GM19043 (cell line): ENCODE measurements around the gene MPL.

Source experiments
- ATAC-seq: cut with Tn5 transposase; IDR thresholded peaks from one replicate; pipeline ENCODE4 v1.9.1; 2021; ENCODE audit warnings: low read depth; ENCODE audit not compliant: unreplicated experiment

MPL gene

DNA sequence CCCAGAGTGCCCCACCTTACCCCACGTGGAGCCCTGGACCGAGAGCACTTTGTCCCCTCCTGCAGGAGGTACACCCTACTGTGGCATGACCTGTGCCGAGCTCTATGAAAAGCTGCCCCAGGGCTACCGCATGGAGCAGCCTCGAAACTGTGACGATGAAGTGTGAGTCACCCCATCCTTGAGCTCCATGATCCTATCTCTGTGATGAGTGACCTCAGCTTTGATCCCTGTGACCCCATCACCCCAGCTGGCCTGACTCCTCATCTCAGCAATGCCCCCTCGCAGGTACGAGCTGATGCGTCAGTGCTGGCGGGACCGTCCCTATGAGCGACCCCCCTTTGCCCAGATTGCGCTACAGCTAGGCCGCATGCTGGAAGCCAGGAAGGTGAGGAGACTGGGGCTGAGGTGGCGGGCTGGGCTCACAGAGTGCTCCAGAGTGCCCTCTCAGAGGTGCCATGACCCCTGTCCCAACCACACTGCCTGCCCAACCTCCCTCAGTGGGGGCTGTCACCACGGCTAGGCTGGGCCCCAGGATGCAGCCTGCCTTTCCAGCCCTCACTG, 16.2 kb upstream of the MPL start:
- ATAC-seq: no peak

DNA sequence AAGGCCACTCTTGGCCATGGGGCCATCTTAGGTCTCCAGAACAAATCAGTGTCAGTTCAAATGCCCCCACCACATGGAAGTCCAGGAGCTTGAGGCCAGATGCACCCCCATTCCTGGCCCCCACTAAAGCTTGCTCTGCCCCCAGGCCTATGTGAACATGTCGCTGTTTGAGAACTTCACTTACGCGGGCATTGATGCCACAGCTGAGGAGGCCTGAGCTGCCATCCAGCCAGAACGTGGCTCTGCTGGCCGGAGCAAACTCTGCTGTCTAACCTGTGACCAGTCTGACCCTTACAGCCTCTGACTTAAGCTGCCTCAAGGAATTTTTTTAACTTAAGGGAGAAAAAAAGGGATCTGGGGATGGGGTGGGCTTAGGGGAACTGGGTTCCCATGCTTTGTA, 15.1 kb upstream of the MPL start:
- ATAC-seq: no peak

DNA sequence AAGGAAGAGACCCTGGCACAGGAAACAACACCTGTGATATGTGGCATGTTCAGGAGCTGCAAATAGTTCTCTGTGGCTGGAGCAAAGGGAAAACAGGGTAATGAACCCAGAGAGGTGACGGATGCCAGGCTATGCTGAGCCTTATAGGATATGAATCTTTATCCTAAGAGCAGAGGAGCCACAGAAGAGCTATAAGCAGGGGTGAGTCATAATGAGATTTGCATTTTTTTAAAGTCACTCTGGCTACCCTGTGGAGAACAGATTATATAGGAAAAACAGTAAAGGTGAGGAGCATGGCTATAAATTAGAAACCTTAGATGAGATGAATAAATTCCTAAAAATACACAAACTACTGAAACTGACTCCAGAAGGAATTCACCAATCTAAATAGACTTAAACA, 12.8 kb upstream of the MPL start:
- ATAC-seq: no peak

DNA sequence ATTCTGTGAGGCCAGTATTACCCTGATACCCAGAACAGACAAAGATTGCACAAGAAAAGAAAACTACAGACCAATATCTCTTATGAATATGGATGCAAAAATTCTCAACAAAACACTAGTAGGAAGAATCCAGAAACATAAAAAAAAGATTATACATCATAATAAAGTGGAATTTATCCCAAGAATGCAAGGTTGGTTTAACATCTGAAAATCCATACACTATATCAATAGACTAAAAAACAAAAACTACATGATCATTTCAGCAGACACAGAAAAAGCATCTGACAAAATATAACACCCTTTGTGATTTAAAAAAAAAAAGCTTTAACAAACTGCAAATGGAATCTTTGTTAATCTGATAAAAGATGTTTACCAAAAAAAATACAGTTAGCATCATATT, 12.2 kb upstream of the MPL start:
- no peak for ATAC-seq

DNA sequence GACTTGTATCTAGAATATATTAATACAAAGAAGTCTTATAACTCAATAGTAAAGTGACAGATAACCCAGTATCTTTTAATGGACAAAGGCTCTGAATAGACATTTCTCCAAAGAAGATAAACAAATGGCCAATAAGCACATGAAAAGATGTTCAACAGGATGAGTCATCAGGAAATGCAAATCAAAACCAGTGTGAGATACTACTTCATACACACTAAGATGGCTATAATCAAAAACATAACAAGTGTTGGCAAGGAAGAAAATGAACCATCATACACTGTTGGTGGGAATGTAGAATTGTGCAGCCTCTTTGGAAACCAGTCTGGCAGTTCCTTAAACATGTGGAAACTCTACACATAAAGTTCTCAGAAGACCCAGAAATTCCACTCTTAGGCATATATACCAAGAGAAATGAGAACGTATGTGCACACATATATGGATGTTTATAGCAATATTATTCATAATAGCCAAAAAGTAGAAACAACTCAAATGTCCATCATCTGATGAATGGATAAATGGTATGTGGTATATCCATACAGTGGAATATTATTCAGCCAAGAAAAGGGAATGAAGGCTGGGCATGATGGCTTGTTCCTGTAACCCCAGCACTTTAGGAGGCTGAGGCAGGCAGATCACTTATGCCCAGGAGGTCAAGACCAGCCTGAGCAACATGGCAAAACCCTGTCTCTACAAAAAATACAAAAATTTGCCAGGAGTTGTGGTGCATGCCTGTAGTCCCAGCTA, 9.9 kb upstream of the MPL start:
- ATAC-seq: no peak

DNA sequence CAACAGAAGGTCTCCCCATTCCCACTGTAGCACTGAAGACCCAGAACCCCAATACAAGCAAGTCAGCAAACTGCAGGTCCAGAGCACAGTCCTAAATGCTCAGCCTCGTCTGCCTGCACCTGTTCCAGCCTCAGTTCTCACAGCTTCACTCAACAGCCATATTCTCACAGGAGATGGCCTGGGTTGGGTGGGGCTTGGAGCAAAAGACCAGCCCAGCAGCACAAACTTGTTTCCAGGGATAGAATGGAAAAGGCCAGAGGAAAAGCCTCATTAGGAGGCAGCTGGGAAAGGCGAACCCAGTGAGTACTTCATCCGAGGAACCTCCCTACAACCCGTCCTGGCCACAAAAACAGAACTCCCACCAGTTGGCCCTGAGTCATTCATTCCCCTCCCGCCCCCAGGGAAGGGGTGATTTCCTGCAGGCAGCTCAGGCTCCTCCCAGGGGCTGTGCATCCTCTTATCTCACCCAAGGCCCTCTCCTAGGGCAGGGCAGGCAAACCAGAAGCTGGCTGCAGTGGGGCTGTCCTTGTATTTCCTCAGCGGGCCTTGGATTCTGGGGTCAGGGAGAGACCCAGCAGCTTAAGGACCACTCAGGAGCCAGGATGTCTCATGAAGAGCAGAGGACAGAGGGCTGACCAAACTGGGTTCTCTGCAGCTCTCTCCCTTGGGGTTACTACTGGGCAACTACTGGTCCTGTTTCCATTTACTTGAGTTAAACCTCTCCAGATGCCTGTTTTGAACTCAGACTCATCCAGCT, 7.4 kb upstream of the MPL start:
- no peak for ATAC-seq

DNA sequence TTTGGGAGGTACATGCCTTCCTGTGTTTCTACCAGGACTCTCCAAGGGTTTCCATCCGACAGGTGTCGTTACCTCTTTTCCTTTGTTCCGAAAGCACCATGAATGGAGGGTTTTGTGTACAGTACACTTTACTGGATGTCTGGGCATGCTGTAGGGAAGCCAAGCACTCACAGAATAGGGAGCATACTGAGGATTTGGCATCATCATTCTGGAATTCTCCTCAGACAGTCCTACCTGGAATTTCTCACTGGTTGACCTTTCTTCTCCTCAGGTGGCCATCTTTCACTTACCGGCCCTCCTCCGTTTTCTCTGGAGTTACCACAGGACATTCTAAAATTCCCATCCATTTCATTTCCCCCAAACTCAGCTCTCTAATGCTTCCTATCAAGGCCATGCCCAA, 5.9 kb upstream of the MPL start:
- ATAC-seq: no peak

DNA sequence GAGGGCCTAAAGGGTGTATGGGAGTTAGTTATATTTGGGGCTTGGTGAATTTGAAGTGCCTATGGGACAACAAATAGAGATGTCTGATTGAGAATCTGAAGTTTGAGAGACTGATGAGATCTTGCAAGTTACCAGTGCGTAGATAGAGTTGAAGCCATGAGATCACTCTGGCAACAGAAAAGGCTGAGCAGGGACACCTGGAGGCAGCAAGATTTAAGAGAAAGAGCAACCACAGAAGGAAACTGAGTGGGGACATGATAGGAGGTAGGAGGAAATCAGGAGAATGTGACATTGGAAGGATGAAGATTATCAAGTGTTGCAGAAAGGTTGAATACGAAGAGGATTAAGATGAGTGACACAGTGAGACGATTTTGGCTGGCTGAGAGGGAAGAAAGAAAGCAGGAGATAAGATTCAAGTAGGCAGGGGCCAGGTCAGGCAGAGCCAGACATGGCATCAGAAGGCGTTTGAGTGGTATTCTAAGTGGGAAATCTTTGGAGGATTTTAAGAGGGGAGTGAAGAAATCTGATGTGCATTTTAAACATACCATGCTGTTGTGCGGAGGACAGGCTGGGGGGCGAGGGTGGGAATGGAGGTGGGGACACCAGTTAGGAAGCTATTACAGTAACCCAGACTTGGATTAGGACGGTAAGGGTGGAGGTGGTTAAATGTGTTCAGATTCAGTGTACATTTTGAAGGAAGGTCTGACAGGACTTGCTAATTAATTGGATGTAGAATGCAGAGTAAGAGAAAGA, 3.0 kb upstream of the MPL start:
- no peak for ATAC-seq

DNA sequence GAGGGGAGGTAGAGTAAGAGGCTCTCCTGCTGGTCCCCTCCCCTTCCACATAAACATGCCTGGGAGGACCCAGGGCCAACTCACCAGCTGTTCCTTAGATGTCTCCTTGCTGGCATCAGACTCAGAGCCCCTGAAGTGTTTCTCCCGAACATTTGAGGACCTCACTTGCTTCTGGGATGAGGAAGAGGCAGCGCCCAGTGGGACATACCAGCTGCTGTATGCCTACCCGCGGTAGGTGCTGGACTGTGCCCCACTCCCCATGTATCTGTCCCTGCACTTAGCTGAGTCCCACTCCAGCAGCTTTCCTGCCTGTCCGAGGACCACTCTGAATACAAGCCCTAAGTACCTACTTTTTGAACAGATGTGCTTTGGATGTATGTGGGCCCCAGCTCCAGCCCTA, 383 bp downstream of the MPL start:
- ATAC-seq: no peak

DNA sequence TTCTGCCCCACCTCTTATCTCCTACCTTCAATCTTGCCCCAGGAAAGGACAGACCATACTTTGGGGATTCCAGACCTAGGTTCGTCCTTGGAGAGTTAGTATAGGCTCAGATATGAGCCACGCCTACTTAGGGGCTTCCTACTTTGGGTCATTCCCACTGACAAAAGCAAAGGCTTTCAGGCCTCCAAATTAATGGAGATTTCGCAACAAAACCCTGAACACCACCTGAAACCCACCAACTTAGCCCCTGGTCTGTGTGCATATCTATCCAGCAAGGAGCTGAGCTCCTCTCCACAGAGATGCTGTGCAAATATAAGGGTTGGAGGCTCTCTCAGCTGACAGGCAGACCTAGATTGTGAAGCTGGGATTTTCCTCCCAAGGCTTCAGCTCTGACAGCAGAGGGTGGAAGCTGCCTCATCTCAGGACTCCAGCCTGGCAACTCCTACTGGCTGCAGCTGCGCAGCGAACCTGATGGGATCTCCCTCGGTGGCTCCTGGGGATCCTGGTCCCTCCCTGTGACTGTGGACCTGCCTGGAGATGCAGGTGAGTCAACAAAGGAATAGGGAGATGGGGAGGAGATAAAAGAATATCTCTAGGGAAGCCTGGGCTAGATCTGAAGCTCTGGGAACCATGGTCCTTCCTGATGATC, 2.1 kb downstream of the MPL start:
- ATAC-seq: no peak

DNA sequence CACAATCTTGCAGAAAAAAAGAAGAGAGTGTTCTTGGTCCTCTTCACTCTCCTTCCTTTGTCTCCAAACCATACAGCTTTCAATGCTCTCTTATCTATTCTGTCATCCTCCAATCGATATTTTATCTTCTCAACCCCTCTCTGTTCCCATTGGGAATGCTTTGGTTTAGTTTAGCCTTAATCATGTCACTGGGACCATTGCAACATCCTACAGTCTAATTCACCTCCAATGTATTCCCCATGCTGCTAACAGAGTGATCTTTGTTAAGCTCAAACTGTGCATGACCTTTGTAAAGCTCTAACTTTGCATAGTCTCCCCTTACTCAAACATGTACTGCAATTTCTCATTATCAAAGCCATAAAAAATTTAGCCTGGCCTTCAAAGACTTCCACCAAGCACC, 2.9 kb downstream of the MPL start:
- ATAC-seq: no peak

DNA sequence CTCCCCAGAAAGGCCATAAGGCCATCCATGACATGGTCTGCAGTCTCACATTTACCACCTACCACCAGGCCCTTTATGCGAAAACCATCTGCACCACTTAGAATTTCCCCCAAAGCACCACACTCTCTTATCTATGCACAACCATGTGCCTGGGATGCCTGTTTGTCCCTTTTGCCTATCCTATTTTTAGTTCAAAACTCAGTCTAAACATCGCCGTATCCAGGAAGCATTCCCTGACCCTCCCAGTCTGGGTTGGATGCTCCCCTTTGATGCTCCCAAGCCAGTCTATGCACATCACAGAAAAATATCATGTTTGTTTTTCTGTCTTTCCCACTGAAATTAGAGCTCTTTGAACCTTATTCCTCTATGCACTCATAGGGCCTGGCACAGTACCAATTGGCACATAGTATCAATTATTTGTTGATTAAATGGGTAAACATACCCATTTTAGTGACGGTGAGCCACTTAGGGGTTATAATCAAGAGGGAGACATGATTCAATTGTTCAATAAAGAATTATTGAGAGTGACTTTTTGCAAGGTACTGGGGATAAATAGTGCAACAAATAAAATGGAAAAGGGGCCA, 6.7 kb downstream of the MPL start:
- no peak for ATAC-seq

DNA sequence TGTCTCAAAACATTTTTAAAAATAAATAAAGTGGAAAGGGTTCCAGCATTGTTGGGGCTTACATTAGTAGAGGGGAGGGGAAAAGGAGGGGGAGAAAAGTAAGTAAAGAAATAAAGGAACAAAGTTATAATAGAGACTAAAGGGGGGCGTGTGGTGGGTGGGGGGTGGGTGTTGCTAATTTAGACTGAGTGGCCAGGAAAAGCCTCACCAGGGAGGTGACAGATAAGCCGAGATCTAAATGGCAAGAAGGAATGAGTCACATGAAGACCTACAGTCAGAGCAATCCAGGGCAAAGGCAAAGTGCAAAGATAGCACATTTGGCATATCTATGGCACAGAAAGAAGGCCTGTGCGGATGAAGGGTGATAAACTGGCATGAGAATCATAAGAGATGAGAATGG, 7.5 kb downstream of the MPL start:
- no peak for ATAC-seq

DNA sequence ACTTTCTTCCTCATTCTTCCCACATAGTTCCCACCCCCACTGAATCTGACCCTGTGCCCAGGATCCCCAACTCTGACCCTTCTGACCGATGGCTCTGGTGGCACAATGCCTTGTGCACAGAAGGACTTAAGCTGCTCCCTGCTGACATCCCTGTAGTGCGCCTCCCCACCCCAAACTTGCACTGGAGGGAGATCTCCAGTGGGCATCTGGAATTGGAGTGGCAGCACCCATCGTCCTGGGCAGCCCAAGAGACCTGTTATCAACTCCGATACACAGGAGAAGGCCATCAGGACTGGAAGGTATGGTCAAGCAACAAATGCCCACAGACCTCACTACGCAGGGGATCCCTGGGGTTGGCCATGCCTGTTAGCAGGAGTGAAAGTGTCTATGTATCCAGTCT, 9.0 kb downstream of the MPL start:
- ATAC-seq: no peak

DNA sequence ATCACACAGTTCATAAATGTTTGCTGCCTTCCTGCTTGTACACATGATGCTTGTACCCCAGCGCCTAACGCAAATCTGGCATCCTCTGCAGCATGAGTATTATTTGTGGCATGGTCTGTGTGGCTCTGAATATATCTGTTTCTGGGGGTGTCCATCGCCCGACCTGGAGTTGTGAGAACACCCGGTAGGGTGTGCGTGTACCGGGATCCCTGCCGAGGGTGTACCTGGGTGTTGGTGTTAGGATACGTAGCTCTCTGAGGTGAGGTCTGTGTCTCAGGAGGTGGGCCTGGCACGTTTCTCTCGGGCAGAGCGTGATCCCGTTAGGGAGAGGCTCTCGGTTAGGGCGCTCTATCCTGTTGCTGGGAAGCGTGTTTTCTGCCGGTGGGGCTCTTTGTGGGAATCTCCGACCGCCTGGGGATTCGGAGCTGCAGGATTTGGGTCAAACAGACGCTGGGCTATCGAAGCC, 10.8 kb downstream of the MPL start:
- no peak for ATAC-seq

DNA sequence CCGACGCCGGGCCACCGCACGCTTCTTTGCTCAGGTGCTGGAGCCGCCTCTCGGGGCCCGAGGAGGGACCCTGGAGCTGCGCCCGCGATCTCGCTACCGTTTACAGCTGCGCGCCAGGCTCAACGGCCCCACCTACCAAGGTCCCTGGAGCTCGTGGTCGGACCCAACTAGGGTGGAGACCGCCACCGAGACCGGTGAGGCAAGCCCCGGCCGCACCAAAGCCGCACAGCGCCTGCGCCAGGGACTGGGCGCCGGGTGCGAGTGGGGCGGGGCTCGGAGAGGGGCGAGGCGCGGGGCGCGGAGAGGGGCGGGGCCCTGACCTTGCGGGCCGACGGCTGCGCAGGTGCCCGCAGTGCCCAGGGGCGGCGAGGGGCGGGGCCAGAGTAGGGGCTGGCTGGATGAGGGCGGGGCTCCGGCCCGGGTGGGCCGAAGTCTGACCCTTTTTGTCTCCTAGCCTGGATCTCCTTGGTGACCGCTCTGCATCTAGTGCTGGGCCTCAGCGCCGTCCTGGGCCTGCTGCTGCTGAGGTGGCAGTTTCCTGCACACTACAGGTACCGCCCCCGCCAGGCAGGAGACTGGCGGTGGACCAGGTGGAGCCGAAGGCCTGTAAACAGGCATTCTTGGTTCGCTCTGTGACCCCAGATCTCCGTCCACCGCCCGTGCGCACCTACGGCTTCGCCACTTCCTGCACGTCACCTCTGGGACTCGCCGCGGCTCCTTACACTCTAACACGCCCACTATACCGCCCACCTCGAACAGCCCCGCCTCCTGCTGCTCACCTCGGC, 11.4 kb downstream of the MPL start:
- no peak for ATAC-seq

DNA sequence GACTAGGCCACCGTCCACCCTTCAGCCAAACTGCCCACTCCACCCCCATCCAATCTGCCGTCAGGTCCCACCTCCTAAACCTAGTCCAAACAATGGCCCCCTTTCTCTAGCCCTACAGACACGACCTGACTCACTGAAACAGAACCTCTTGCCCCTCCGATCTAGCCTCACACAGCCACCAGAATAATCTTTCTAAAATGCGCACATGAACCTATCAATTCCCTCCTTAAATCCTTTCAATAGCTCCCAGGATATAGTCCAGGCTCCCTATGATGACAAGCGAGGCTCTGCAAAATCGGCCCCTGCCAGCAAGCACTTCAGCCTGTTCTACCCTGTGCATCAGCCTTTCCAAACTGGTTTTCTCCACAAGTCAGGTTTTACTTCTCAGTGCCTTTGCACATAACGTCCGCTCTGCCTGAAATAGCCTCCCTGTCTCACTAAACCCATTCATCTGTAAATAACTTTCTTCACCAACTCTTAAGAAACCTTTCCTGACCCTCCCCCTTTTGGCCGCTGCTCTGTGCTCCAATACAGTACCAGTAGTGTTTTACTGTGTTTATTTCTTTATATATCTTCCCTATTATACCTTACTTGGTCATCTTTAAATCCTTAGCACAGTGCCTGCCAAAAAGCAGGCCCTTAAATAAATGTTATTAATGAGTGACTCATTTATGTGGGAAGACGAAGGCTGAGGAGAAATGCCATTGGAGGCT, 12.1 kb downstream of the MPL start:
- ATAC-seq: no peak

DNA sequence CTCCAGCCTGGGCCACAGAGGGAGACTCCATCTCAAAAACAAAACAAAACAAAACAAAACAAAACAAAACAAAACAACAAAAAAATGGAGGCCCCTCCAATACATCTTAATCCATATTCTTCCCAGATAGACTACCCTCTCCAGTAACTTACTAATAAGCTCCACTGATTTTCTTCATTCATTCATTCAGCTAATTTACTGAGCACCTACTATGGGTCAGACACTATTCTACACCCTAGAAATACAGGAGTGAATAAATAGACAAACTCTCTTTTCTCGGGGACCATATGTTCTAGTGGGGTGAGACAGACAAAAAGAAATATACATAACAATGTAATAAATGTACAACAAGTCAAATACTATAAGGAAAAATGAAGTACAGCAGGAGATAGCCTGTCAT, 13.4 kb downstream of the MPL start:
- ATAC-seq: no peak
